ENCODE measurements around the gene HOXA3. TPM values are rescaled to one million over a fixed set of nuclear protein-coding genes. Genes with fewer than 3 reads are reported as not detected.

Gene HOXA3
- total RNA-seq, 1 donor from 2014 or later: not detected

DNA sequence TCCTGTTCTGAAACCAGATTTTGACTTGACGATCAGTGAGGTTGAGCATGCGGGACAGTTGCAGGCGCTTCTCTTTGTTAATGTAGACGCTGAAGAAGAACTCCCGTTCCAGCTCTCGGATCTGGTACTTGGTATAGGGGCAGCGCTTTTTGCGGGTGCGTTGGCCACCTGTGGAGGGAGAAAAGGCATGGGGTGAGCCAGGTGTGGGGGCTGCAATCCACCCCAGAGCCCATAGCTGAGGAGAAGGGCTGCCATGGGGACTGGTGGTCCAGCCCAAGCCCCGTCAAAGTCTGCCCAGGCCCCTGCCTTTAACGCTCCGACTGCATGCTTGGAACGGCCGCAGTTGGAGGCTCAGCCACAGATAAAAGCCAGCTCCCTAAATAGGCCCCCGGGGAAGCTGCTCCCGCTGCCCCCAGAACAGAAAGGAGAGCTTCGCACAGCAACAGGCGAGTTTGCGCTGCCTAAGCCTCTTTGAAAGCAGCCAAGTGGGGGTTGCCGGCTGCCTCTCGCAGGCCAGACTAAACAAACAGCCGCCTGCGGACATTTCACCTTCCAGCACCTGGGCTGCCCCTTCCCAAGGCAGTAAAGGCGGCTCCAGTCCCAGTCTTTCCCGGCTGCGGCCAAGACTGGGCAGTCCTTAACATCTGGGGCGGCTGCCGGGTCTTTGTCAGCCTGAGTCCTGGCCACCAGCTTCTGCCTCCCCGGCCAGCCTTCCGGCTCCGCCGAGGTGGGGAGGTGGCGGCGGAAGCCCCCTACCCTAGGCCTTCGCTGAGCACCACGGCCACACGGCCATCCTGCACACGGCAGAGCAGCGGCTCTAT, 30.7 kb upstream of the HOXA3 start:
- no peak overlapping the region for H3K4me3 ChIP-seq
- TF ChIP-seq, protein P1, sequence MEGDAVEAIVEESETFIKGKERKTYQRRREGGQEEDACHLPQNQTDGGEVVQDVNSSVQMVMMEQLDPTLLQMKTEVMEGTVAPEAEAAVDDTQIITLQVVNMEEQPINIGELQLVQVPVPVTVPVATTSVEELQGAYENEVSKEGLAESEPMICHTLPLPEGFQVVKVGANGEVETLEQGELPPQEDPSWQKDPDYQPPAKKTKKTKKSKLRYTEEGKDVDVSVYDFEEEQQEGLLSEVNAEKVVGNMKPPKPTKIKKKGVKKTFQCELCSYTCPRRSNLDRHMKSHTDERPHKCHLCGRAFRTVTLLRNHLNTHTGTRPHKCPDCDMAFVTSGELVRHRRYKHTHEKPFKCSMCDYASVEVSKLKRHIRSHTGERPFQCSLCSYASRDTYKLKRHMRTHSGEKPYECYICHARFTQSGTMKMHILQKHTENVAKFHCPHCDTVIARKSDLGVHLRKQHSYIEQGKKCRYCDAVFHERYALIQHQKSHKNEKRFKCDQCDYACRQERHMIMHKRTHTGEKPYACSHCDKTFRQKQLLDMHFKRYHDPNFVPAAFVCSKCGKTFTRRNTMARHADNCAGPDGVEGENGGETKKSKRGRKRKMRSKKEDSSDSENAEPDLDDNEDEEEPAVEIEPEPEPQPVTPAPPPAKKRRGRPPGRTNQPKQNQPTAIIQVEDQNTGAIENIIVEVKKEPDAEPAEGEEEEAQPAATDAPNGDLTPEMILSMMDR (IDR thresholded peaks at IDR 0.05): no peak
- TF ChIP-seq EZH2phosphoT487 (IDR thresholded peaks at IDR 0.05): peak; percentile 39
- peak; percentile 97 for TF ChIP-seq EZH2 (IDR thresholded peaks at IDR 0.05)
- H3K27ac Mint-ChIP-seq: no peak overlapping the region
- H3K9me3 Mint-ChIP-seq: peaks cover 18% of the 10 kb centered on the region
- H3K27ac ChIP-seq: no peak overlapping the region
- no peak overlapping the region for H3K9ac ChIP-seq
- peaks cover 13% of the 10 kb centered on the region for H3K4me1 Mint-ChIP-seq
- H4K20me1 ChIP-seq (ENCODE audit: low read depth): peaks cover 100% of the 10 kb centered on the region
- no peaks in the 10 kb centered on the region for H3K9me3 ChIP-seq (ENCODE audit: low read depth)
- H3K4me3 Mint-ChIP-seq: no peak overlapping the region
- H3K79me2 ChIP-seq (ENCODE audit: low read depth): no peaks in the 10 kb centered on the region
- H3F3A ChIP-seq (ENCODE audit: low read depth): peaks cover 17% of the 10 kb centered on the region
- peaks cover 95% of the 10 kb centered on the region for H3K27me3 Mint-ChIP-seq (ENCODE audit: insufficient read depth, low read depth)
- H3K4me2 ChIP-seq: peak overlapping the region; percentile 57
- H2AFZ ChIP-seq (replicated peaks): no peak overlapping the region
- peak; percentile 79 for DNase-seq (ENCODE audit: low spot score)
- peaks cover 100% of the 10 kb centered on the region for H3K27me3 ChIP-seq
- peaks cover 14% of the 10 kb centered on the region for H3K4me1 ChIP-seq
- H3K36me3 ChIP-seq: no peaks in the 10 kb centered on the region
- H3K36me3 Mint-ChIP-seq: no peaks in the 10 kb centered on the region

DNA sequence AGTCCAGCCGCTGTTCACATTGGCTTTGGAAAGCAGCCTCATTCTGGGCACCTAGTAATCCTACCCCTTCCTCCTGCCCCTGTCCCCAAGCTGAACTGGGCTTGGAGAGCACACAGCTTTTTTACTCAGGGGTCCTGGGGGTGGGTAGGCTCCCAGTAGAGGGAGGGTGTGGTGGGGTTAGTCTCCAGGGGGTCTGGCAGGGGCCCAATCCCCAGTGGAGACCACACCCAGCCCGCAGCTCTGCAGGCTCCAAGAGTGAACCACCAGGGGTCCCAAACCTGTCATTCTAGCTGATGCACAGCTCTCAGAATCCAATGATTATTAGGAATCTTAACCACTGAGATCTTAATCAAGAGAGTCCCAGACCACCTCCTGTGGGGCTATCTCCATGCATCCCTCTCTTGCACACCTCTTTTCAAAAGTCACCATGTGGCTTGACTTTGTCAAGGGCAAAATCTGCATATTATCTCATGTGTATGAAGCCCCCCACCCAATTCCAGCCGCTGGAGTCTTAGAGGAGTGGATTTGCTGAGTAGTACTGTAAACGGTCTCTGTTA, 30.0 kb upstream of the HOXA3 start:
- peaks cover 13% of the 10 kb centered on the region for H3K4me1 Mint-ChIP-seq
- no peaks in the 10 kb centered on the region for H3K9me3 ChIP-seq (ENCODE audit: low read depth)
- DNase-seq (ENCODE audit: low spot score): no peak
- H3K4me1 ChIP-seq: peaks cover 14% of the 10 kb centered on the region
- peaks cover 100% of the 10 kb centered on the region for H4K20me1 ChIP-seq (ENCODE audit: low read depth)
- no peaks in the 10 kb centered on the region for H3K79me2 ChIP-seq (ENCODE audit: low read depth)
- H3K4me3 Mint-ChIP-seq: no peak overlapping the region
- no peak overlapping the region for H2AFZ ChIP-seq (replicated peaks)
- H3K9ac ChIP-seq: no peak overlapping the region
- H3K9me3 Mint-ChIP-seq: peaks cover 21% of the 10 kb centered on the region
- no peaks in the 10 kb centered on the region for H3K36me3 ChIP-seq
- H3F3A ChIP-seq (ENCODE audit: low read depth): peaks cover 17% of the 10 kb centered on the region
- no peaks in the 10 kb centered on the region for H3K36me3 Mint-ChIP-seq
- peaks cover 100% of the 10 kb centered on the region for H3K27me3 ChIP-seq
- peaks cover 95% of the 10 kb centered on the region for H3K27me3 Mint-ChIP-seq (ENCODE audit: insufficient read depth, low read depth)
- H3K27ac ChIP-seq: no peak overlapping the region
- TF ChIP-seq EZH2 (IDR thresholded peaks at IDR 0.05): no peak
- TF ChIP-seq, protein P1 (IDR thresholded peaks at IDR 0.05): no peak
- no peak for TF ChIP-seq EZH2phosphoT487 (IDR thresholded peaks at IDR 0.05)
- H3K27ac Mint-ChIP-seq: no peak overlapping the region
- no peak overlapping the region for H3K4me2 ChIP-seq
- no peak overlapping the region for H3K4me3 ChIP-seq

DNA sequence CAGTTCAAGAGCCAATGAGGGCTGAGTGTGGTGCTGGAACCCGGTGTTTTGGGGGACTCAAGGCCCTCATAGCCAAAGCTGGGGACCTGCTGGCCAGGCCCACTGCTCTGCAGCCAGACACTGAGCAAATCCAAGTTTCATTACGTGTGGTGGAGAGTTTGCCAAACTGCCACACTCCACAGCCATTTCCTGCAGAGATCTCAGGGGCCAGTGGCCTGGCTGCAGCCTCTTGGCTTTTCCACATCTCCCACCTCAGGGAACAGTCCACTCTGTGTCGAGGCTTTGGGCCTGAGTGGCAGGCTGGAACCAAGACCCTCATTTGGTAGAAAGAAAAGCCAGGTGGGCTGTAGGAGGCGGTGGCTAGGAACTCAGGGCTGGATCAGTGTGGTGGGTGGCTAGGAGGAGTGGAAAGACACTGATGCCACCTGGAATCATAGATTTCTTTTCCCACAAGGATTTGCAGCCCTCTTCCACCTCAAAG, 29.5 kb upstream of the HOXA3 start:
- Histone ChIP-seq H3K27ac (no peak overlapping the region), H3K36me3 (no peaks in the 10 kb centered on the region), H3K4me3 (no peak overlapping the region), H2AFZ (replicated peaks) (no peak overlapping the region), H3K4me1 (peaks cover 14% of the 10 kb centered on the region), H3K9ac (no peak overlapping the region), H3K4me2 (no peak overlapping the region), H4K20me1 (ENCODE audit: low read depth) (peaks cover 100% of the 10 kb centered on the region), H3K27me3 (peaks cover 100% of the 10 kb centered on the region), H3F3A (ENCODE audit: low read depth) (peaks cover 17% of the 10 kb centered on the region), H3K9me3 (ENCODE audit: low read depth) (no peaks in the 10 kb centered on the region), H3K79me2 (ENCODE audit: low read depth) (no peaks in the 10 kb centered on the region)
- H3K9me3 Mint-ChIP-seq: peaks cover 21% of the 10 kb centered on the region
- DNase-seq (ENCODE audit: low spot score): no peak
- TF ChIP-seq EZH2phosphoT487 (IDR thresholded peaks at IDR 0.05) (no peak), EZH2 (IDR thresholded peaks at IDR 0.05) (no peak)
- TF ChIP-seq, protein P1 (IDR thresholded peaks at IDR 0.05): no peak
- H3K36me3 Mint-ChIP-seq: no peaks in the 10 kb centered on the region
- no peak overlapping the region for H3K27ac Mint-ChIP-seq
- H3K4me3 Mint-ChIP-seq: no peak overlapping the region
- peaks cover 13% of the 10 kb centered on the region for H3K4me1 Mint-ChIP-seq
- H3K27me3 Mint-ChIP-seq (ENCODE audit: insufficient read depth, low read depth): peaks cover 95% of the 10 kb centered on the region

Data from neural progenitor cell (in vitro differentiated cells).